GM12873 (cell line): ENCODE measurements around the gene ADCY2.

Source experiments
- TF ChIP-seq, protein P1 (sequence below): IDR thresholded peaks from 2 replicates; pipeline ENCODE4 v1.5.1; 2012; ENCODE audit warnings: low read depth, mild to moderate bottlenecking, moderate library complexity, low read length, control low read depth; ENCODE audit not compliant: insufficient read depth; ENCODE audit errors: missing control alignments

ADCY2 gene

GRCh38 chr5:7828269-7828668 lies 432.3 kb downstream of the ADCY2 start:
- TF ChIP-seq, protein P1, sequence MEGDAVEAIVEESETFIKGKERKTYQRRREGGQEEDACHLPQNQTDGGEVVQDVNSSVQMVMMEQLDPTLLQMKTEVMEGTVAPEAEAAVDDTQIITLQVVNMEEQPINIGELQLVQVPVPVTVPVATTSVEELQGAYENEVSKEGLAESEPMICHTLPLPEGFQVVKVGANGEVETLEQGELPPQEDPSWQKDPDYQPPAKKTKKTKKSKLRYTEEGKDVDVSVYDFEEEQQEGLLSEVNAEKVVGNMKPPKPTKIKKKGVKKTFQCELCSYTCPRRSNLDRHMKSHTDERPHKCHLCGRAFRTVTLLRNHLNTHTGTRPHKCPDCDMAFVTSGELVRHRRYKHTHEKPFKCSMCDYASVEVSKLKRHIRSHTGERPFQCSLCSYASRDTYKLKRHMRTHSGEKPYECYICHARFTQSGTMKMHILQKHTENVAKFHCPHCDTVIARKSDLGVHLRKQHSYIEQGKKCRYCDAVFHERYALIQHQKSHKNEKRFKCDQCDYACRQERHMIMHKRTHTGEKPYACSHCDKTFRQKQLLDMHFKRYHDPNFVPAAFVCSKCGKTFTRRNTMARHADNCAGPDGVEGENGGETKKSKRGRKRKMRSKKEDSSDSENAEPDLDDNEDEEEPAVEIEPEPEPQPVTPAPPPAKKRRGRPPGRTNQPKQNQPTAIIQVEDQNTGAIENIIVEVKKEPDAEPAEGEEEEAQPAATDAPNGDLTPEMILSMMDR: no peak

- TF ChIP-seq, protein P1: no peak
These were observed 439.0 kb downstream of the ADCY2 start for GRCh38 chr5:7834982-7835381.

- TF ChIP-seq, protein P1: no peak
These were observed 441.5 kb downstream of the ADCY2 start for GRCh38 chr5:7837403-7837802.

DNA sequence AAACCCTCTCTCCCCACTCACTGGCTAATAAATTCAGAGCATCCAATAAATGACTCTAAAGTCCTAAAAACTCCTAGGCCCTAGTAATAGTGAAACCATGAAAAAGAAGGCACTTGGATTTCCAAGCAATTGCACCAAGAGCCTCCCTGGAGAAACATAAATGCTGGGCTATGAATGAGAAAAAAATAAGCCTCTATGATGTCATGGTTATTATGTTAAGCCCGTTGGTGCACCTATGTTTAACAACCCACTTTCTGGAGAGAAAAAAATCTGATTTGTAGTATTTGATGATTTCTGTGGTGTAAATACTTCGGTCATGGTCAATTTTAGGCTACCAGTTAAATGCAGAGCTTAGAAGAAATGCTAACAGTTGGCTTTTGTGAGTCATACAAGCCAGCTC lies 446.6 kb downstream of the ADCY2 start:
- TF ChIP-seq, protein P1: no peak

DNA sequence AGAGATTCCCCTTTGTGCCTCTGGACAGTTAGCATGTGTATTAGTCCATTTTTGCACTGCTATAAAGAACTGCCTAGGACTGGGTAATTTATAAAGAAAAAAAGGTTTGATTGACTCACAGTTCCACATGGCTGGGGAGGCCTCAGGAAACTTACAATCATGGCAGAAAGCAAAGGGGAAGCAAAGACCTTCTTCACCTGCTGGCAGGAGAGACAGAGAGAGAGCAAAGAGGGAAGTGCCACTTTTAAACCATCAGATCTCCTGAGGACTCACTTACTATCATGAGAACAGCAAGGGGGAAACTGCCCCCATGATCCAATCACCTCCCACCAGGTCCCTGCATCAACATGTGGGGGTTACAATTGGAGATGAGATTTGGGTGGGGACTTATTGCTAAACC lies 449.0 kb downstream of the ADCY2 start:
- TF ChIP-seq, protein P1: no peak

DNA sequence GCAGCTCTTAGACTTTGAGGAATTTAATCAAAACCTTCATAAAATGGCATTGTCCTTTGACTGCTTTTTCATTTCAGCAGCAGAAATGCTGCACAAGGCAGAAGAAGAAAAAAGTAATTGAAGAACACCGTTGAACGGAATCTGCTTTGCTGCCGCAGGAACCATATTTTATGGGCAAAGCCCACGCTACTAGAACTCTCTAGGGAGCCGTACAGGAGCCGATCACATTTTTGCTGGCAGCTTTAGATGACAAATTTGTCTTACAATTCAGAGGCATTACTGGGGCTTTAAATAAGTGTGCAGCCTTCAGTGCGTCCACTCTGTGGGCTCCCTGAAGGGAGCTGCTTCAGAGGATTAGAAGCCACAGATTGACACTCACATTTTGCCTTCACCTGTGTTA lies 449.6 kb downstream of the ADCY2 start:
- TF ChIP-seq, protein P1: no peak

DNA sequence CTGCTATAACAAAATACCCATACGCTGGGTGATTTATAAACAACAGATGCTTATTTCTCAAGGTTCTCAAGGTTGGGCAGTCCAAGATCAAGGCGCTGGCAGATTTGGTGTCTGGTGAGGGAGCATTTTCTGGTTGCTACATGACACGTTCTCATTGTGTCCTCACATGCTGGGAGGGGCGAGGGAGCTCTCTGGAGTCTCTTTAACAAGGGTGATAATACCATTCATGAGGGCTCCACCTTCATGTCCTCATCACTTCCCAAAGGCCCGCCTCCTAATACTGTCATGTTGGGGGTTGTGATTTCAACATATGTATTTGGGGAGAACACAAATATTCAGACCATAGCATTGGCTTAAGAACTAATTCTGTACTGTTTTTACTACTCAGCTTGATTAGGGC lies 450.4 kb downstream of the ADCY2 start:
- TF ChIP-seq, protein P1: no peak
